Cardiac atrium fibroblast (primary cell): ENCODE data around the gene EEF2K. TPM values are rescaled to one million over a fixed set of nuclear protein-coding genes. Genes with fewer than 3 reads are reported as not detected.

Source experiments
- total RNA-seq: library from RNA; depleted of rRNA; stranded (reverse); fragments of >200 nt; gene quantifications from 2 replicates; pipeline ENCODE4 v1.2.3, GENCODE V29; 2015

Gene EEF2K
- total RNA-seq: 16.2 and 19.4 TPM in 2 replicates

GRCh38 chr16:22206013-22206841, at the start of gene EEF2K:
TSS of gene EEF2K (plus strand) at chr16:22206278. CDS start at chr16:22225730, 19,452 bp downstream.

GRCh38 chr16:22161999-22162655, 44.0 kb upstream of the EEF2K start, which contains the start of gene SDR42E2:
TSS of gene SDR42E2 (plus strand) at chr16:22162506. CDS start at chr16:22165583, 3,077 bp downstream.

GRCh38 chr16:22297114-22297870, 91.2 kb downstream of the EEF2K start, which contains the start of gene POLR3E:
TSS of gene POLR3E (plus strand) at chr16:22297409. CDS start at chr16:22302969, 5,560 bp downstream.

Other genes with a start within 250 kb of the EEF2K start
- gene PDZD9, start 205.2 kb upstream of the EEF2K start, total RNA-seq: not detected in 2 replicates
- gene MOSMO, start 198.2 kb upstream of the EEF2K start, total RNA-seq: 12.5 and 37.0 TPM in 2 replicates
- gene VWA3A, start 113.7 kb upstream of the EEF2K start, total RNA-seq: not detected in 2 replicates
- under 0.01 TPM in 1 of 2 replicates, not detected in the other for gene SDR42E2, start 43.8 kb upstream of the EEF2K start, total RNA-seq
- 17.0 and 25.3 TPM in 2 replicates for gene POLR3E, start 91.1 kb downstream of the EEF2K start, total RNA-seq
- 31.1 and 36.8 TPM in 2 replicates for gene CDR2, start 168.3 kb downstream of the EEF2K start, total RNA-seq